HG03025 (cell line): ENCODE results near the gene AGAP1.

Experiments used
- ATAC-seq: cut with Tn5 transposase; IDR thresholded peaks from one replicate; pipeline ENCODE4 v1.9.1; 2021; ENCODE audit warnings: mild to moderate bottlenecking, moderate library complexity; ENCODE audit not compliant: unreplicated experiment, low FRiP score

AGAP1 gene

DNA sequence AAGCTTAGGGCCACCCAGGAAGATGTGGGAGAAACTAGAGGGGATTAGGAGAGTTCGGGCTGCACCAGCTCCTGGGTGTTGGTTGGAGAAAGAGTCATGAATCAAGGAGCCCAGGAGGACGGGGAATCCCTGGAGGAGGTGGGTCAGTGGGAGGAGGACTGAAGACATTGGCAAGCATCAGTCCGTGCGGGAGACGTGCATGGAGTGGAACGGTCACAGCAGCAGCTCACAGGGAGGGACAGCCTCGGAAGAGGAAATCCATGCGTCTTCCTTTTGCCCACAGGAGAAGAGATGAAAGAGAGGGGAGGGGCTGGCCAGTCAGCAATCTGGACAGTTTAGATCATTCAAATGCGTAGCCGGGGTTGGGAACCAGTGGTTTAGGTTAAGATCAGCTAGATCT, 495.7 kb downstream of the AGAP1 start:
- no peak for ATAC-seq

DNA sequence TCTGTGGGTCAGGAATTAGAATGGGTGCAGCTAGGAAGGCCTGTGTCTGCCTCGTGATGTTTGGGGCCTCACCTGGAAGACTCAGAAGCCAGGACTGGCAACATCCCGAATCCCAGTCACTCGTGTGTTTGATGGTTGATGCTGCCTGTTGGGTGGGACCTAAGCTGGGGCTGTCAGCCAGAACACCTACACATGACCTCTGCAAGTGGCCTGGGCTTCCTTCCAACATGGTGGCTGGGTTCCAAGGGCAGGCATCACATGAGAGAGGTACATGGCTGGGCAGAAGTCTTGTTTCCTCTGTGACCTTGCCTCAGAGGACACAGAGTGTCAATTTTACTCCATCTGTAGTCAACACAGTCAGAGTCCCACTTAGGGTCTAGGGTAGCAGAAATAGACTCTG, 496.5 kb downstream of the AGAP1 start:
- ATAC-seq, result no peak

DNA sequence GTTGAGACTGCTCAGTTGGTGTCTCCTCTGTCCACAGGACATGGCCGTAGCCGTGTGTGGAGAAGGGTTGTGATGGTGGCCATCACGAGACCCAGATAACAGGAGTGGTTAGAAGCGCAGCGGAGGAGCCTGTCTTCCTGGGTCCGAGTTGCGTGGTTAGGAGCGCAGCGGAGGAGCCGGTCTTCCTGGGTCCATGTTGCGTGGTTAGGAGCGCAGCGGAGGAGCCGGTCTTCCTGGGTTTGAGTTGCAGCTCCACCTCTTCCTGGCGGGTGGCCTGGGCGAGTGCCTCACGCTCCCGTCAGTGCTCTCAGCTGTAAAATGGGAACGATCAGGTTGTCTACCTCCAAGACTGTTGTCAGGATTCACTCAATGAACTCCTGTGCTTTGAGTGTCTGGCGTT, 498.2 kb downstream of the AGAP1 start:
- no peak for ATAC-seq

DNA sequence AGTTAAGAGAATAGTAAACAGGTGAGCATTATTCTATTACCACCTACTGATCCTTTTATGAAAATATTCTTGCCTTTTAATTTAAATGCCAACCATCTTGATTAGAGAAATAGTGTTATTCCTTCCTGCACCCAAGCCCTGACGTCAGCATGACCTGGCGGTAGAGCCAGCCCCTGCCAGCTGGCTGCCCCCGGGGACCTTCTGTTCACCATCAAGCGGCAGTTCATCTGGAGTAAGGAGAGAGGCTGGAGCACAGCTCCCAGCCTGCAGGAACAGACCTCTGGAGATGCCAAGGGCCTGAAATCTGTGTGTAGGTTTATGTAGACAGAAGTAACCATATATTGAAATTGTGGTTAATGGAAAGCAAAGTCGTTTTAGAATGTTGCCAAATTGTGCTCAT, 502.6 kb downstream of the AGAP1 start:
- no peak for ATAC-seq

DNA sequence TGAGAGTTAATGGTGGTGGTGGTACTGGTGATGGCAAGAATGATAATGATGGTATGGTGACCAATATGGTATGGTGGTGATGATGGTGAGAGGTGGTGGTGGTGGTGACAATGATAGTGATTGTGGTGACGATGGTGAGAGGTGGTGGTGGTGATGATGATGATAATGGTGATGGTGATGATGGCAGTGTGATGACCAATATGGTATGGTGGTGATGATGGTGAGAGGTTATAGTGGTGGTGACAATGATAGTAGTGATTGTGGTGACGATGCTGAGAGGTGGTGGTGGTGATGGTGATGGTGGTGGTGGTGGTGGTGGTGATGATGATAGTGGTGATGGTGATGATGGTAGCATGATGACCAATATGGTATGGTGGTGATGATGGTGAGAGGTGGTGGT, 505.2 kb downstream of the AGAP1 start:
- ATAC-seq, result no peak

DNA sequence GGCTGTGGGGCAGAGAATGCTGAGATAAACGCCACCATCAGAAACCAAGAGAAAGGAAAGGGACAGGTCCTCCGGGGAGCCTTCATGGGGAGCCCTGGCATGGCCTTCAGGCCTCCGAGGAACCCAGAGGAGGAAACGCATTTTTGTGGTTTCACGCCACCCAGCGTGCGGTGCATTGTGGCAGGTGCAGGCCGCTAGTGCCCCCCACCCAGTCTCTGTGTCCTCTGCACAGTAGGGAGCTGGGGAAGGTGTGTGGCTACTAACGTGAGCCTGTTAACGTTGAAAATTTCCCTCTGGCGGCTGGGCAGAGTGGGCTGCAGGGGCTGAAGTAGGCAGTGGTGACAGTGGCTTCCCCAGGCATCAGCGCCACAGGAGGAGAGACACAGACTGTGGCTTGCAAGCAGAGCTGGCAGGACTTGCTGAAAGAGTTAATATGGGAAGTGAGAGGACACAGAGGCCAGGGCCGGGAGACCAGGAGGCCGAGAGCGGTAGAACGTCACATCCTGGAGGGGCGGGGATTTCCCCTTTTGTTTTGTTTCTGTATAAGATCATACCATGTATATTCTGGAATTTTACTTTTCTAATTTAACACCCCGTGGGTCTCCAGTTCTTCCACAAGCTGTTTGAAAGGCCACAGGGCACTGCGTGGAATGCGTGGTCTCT, 507.5 kb downstream of the AGAP1 start:
- ATAC-seq, result no peak

DNA sequence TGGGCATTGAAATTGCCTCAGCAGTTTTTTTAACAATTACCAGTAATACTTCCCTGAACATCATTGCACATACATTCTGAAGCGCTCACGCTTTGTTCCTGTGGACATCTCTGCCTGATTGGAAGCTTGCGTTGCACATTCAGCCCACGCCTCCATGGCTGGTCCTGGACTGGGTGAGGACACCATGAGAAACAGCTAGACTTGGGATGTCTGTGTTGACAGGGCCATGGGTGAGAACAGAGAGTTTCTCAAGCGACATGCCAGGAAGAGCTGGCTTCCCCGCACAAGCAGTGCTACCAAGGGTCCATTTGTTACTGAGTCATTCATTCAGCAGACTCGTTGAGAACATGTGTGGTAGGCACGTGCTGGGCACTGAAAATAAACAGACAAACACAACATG, 508.0 kb downstream of the AGAP1 start:
- no peak for ATAC-seq

DNA sequence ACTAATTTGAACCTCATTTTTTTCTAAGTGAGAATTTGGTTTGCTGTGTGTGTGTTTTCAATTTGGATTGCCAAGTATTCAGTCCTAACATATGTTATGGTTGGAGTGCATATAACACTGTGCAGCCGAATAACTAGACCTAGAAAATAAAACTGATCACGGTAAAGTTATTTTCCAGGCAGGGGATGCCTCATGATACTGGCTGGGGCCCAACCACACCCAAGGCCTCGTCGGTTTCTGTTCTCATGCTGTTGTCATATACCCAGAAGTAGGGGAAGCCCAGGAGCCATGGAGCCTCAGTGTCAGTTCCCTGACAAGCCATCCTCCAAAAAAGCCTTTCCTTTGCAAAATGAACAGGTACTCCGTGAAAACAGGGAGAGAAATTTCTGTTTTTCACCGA, 514.2 kb downstream of the AGAP1 start:
- no peak for ATAC-seq

DNA sequence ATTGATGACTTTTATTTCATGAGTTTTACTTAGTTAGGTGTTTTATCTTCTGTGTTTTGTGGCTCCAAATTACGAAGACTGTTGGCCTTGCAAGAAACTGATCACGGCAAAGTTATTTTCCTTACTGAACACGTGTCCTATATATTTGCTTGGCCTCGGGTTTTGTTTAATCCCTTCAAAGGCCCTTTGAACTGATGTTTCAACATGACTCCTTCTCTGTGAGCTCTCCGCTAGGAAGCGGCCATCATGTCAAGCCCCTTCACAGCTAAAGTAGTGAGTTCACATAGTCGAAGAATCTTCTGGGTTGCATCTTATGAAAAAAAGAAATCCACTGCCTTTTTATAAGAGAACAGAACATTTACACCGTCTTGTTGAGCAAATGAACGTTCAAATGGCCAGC, 515.0 kb downstream of the AGAP1 start:
- ATAC-seq, result no peak

DNA sequence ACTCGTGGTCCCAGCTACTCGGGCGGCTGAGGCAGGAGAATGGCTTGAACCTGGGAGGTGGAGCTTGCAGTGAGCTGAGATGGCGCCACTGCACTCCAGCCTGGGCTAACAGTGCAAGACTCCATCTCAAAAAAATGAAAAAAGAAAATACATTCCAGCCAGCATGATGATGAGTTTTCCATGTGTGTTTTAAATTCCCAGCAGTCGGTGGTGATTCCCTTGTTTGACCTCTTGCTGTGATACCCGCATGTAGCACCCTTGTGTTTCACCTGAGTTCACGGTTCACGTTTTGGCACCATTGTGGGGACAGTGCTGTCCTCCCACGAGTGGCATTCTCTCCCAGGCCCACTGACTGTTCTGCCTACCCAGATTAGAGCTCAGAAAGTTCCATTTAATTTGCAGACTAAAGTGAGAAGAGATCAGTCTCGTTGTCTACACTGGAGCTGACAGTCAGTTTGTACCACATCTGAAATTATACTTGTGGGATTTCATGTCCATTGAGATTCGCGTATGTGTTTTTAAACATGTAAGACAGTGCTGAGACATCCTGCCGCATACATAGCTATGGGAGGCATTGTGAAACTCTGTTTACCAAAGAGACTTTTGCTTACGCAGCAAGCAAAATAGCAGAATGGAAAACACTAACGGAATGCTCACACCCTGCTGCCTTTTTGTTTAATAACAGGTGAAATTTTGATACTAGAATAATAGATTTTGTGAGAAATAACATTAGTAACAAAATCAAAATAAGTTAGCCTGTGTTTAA, 517.3 kb downstream of the AGAP1 start:
- no peak for ATAC-seq

DNA sequence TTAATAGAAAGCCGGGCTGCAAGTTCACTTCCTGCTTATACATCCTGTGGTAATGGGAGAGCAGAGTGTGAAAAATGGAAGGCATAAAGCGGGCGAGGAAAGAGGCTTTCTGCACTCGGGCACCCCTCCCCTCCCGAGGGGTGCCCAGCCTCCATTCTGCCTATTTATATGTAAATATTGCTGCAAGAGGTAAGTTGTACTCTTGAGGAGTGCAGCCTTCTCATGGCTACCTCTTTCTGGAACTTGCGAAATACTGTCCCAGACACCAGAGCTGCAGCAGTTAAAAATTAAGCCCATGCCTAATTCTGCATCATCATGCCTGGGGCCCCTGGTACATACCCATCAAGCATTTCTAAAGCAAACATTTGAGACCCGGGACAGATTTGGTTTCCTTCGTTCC, 518.3 kb downstream of the AGAP1 start:
- ATAC-seq, result no peak

DNA sequence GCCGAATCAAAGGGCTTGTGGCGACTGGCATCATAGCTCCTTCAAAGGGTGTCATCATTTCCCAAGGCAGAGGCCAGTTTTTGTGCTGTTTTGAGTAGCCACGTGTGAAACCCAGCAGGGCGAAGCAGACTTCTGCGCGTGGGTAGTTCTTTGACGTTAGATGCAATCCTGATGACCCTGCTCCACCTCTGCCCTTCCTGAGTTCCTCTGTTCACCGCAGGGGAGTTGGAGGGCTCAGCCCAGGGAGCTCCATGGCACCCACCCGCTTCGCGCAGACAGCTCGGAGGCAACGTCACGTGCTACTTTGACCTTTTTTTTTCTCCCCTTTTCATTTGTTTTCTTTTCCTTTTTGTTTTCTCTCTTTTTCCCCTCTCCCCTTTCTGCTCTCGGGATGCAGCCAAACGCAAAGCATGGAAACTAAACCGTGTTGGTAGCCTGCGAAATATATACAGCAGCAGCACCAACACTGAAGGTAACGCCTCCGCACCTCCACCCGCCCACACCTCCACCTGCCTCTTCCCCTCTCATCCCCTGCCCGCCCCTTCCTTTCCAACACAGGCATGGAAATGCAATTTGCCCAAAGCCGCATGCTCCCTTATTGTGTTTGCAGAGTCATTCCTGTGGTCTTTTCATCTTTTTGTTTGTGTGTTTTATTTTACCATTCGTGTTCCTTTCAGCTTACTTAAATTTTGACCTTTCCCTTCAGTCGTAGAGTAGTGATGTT, 520.7 kb downstream of the AGAP1 start:
- no peak for ATAC-seq

DNA sequence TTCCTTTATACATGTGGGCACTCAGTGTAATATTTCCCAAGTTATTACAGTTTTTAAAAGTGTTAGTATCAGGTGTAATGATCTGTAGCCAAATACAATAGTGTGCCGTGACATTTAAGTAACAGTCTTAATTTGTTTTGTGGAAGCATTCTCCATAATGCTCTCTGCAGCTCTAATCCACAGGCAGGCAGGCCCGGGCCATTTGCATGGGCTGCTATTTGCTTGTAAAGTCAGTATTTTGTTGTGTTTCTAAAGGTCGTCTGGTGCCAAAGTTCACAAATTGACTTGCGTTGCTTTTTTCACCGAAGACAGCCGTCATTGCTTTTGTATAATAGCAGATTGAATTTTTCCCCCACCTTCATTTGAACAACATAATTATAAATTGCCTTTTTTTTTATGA, 521.3 kb downstream of the AGAP1 start:
- ATAC-seq, result no peak

DNA sequence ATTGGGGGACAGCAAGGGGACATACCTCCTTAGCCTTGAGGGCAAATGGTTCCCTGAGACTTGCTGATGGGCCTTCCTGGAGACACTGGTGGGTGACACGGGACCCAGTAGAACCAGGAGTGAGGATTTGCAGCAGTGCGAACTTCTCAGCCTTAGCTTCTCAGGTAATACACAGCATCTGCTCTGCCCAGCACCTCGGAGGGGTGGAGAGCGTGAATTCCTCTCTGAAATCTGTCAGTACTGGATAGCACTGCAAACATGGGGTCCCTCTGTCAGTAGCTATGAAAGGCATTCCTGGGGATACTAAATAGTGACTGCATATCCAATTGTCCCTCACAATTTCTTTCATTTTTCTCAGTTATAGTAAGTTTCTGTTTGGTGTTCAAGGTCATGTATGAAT, 522.7 kb downstream of the AGAP1 start:
- ATAC-seq, result no peak

DNA sequence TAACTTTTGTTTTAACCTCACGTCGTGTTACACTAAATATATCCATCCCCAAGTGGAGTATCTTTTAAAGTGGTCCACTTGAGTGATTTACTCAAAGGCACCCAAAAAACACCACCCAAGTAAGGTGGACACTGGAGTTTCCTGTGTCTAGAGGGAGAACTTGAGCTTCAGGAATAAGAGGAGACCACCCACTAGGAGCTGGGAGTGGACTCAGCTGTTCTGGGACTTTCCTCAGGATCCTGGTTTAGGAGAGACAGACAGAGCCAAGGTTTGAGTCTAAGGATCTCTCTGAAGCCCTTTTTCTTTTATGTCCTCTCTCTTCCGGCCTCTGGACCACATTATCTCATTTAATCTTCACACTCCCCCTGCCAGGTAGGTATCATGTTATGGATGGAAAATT, 523.6 kb downstream of the AGAP1 start:
- no peak for ATAC-seq

DNA sequence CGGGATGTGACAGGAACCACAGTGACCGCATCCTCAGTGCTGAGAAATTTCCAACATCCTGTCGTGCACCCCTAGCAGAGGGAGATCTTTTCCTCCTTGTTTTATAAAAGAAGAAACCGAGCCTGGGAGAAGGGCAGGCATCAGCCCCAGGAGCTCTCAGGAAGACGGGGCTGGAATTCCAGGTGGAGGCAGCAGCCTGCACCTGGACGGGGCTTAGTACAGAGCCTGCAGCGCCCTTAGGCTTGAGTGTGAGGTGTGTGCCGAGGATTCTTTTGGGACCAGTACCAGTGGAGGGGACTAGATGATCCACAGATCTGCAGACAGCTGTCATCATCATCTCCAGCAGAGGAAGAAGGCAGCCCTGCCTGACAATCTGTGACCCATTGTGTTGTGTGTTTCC, 525.6 kb downstream of the AGAP1 start:
- no peak for ATAC-seq

DNA sequence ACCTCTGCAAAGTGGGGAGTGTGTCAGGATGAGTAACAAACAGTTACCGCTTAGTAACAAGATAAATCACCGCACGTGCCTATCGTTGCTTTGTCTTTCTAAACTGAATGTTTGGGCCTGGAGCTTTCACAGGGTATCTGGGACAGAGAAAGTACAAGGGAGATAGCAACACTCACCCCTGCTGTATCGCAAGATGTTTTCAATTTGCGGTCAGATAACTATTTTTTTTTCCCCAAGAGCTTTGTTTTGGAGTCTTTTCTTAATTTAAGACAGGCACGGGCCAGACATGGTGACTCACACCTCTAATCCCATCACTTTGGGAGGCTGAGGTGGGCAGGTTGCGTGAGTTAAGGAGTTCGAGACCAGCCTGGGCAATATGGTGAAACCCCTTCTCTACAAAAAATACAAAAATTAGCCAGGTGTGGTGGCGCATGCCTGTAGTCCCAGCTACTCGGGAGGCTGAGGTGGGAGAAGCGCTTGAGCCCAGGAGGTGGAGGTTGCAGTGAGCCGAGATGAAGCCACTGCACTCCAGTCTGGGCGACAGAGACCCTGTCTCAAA, 527.7 kb downstream of the AGAP1 start:
- no peak for ATAC-seq

DNA sequence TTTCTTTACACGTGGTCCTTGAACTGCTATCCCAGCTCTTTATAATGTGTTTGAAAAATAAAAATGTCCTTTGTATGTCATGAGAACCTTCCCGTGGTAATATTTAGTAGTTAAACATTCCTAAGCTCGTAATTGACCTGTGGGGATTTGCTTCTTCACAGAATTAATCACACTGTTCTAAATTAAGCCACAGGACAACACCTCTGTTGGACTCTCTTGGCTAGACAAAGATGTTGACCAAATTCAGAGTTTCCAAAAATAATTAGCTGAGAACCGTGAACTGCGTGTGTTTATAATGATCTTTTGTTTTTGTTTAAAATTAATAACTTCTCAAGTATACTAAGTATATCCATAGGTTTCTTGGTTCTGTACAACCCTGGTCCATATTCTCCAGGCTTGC, 528.3 kb downstream of the AGAP1 start:
- no peak for ATAC-seq

DNA sequence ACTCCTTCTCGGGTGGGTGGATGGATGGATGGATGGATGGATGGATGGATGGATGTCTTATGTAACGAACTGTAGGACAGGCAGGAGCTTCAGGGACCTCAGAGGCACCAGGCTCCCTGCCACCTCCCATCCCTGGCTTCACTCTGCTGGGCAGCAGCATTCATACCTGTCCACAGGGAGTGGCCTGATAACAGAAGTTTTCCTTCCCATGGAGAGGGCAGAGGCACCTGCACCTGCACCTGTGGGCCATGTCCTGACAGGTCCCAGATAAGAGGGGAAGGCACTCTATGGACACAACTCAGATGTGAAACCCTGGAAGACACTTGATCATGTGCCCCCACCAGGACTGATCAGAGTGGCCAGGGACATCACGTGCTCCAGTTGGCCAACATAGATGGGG, 532.0 kb downstream of the AGAP1 start:
- ATAC-seq, result no peak

DNA sequence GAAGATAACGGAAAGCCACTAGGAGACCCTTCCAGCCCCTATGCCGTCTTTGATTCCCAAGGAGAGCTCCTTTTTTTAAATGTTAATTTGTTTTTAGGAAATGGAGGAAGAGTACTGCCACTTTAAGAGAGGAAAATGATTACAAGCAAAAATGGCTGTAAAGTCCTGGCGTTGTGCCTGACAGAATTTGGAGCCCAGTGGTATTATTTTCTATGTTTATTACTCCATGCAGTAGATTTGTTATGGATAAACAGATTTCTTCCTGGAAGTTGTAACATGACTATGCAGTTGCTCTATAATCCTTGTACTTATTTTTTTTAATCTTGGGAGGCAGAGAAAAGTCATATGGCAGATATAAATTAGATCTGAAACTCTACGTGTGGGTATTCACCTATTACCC, 533.0 kb downstream of the AGAP1 start:
- ATAC-seq, result no peak

DNA sequence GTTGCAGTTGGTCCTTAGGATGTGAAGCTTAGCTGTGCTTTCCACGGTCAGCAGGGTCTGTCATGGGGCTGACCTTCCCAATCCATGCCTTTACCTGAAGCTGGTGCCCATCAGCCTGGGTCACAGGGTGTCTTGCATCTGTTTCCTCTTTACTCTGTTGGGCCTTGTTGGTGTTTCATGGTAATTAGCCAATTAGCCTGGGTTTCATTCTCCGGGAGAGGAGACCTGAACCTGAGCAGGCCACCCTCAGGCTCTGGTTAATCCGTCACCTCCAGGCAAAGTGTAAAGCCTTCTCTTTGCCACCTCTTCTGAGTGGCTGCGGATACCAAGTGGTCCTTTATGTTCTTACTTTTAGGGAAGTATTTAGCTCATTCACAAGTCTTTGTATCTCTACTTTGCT, 534.2 kb downstream of the AGAP1 start:
- no peak for ATAC-seq
